Measurements from ENCODE around the gene MYO1A. TPM values are rescaled to one million over a fixed set of nuclear protein-coding genes. Genes with fewer than 3 reads are reported as not detected.
"Not testable (repeated sequence)": the region's sequence is repeated elsewhere in the genome, so short reads cannot be mapped to it uniquely, and the experiment has no call there.

Gene MYO1A
- total RNA-seq, 1 donor from 2014 or later, result 1.7 TPM

- Mint-ChIP-seq H3K9me3 (no peaks in the 10 kb centered on the region), H3K36me3 (ENCODE audit: low read depth) (no peaks in the 10 kb centered on the region), H3K27me3 (no peaks in the 10 kb centered on the region), H3K27ac (no peak overlapping the region), H3K4me3 (no peak overlapping the region), H3K4me1 (peaks cover 32% of the 10 kb centered on the region)
- intact Hi-C loops (cut with micrococcal nuclease), result no loop called here
- no peak for DNase-seq
Measured at GRCh38 chr12:57029457-57029856, 20.5 kb downstream of the MYO1A start.

GRCh38 chr12:57027805-57028153 is 22.1 kb downstream of the MYO1A start:
- Mint-ChIP-seq H3K4me3 (no peak overlapping the region), H3K27ac (peak overlapping the region; percentile 39), H3K36me3 (ENCODE audit: low read depth) (no peaks in the 10 kb centered on the region), H3K9me3 (no peaks in the 10 kb centered on the region), H3K27me3 (no peaks in the 10 kb centered on the region), H3K4me1 (peaks cover 32% of the 10 kb centered on the region)
- no peak for DNase-seq
- intact Hi-C loops (cut with micrococcal nuclease), result no loop called here

- H3K27me3 Mint-ChIP-seq, result no peaks in the 10 kb centered on the region
- intact Hi-C loops (cut with micrococcal nuclease), result no loop called here
- H3K36me3 Mint-ChIP-seq (ENCODE audit: low read depth), result no peaks in the 10 kb centered on the region
- no peak for DNase-seq
- H3K4me3 Mint-ChIP-seq, result peak overlapping the region; percentile 2
- no peaks in the 10 kb centered on the region for H3K9me3 Mint-ChIP-seq
- H3K4me1 Mint-ChIP-seq, result peaks cover 32% of the 10 kb centered on the region
- H3K27ac Mint-ChIP-seq, result peak overlapping the region; percentile 39
Measured at GRCh38 chr12:57027011-57027804, 22.7 kb downstream of the MYO1A start.

GRCh38 chr12:57025196-57025595 is 24.7 kb downstream of the MYO1A start:
- intact Hi-C loops (cut with micrococcal nuclease), result no loop called here
- H3K9me3 Mint-ChIP-seq, result no peaks in the 10 kb centered on the region
- no peak overlapping the region for H3K4me3 Mint-ChIP-seq
- peaks cover 20% of the 10 kb centered on the region for H3K4me1 Mint-ChIP-seq
- no peak overlapping the region for H3K27ac Mint-ChIP-seq
- H3K36me3 Mint-ChIP-seq (ENCODE audit: low read depth), result no peaks in the 10 kb centered on the region
- H3K27me3 Mint-ChIP-seq, result no peaks in the 10 kb centered on the region
- no peak for DNase-seq

- H3K27ac Mint-ChIP-seq; H3K36me3 Mint-ChIP-seq (ENCODE audit: low read depth); H3K4me3 Mint-ChIP-seq; H3K9me3 Mint-ChIP-seq; H3K27me3 Mint-ChIP-seq; intact Hi-C loops (cut with micrococcal nuclease); DNase-seq: not testable (repeated sequence)
- peaks cover 14% of the 10 kb centered on the region for H3K4me1 Mint-ChIP-seq
Measured at GRCh38 chr12:57022324-57022723, 27.6 kb downstream of the MYO1A start.

- Mint-ChIP-seq H3K27ac (no peak overlapping the region), H3K27me3 (peaks cover 2% of the 10 kb centered on the region)
- intact Hi-C loops (cut with micrococcal nuclease), result no loop called here
Measured at GRCh38 chr12:57019983-57020719, 29.8 kb downstream of the MYO1A start.

GRCh38 chr12:57018906-57019305 is 31.0 kb downstream of the MYO1A start:
- peaks cover 12% of the 10 kb centered on the region for H3K27me3 Mint-ChIP-seq
- no peak overlapping the region for H3K27ac Mint-ChIP-seq
- intact Hi-C loops (cut with micrococcal nuclease), result no loop called here
- no peak for DNase-seq
- H3K4me1 Mint-ChIP-seq, result peaks cover 3% of the 10 kb centered on the region
- H3K36me3 Mint-ChIP-seq (ENCODE audit: low read depth), result no peaks in the 10 kb centered on the region
- H3K4me3 Mint-ChIP-seq, result no peak overlapping the region
- H3K9me3 Mint-ChIP-seq, result no peaks in the 10 kb centered on the region

More at GRCh38 chr12:57019983-57020719, 29.8 kb downstream of the MYO1A start:
- Mint-ChIP-seq H3K4me3 (no peak overlapping the region), H3K9me3 (no peaks in the 10 kb centered on the region), H3K36me3 (ENCODE audit: low read depth) (no peaks in the 10 kb centered on the region), H3K4me1 (peaks cover 3% of the 10 kb centered on the region)
- DNase-seq, result no peak

- H3K4me1 Mint-ChIP-seq; H3K27ac Mint-ChIP-seq; H3K36me3 Mint-ChIP-seq (ENCODE audit: low read depth); H3K4me3 Mint-ChIP-seq; H3K9me3 Mint-ChIP-seq; intact Hi-C loops (cut with micrococcal nuclease); DNase-seq: not testable (repeated sequence)
- peaks cover 17% of the 10 kb centered on the region for H3K27me3 Mint-ChIP-seq
Measured at GRCh38 chr12:57018353-57018752, 31.6 kb downstream of the MYO1A start.

- Mint-ChIP-seq H3K4me3 (no peak within 1 kb of the TSS), H3K4me1 (peaks cover 16% of the 10 kb centered on the region), H3K36me3 (ENCODE audit: low read depth) (no peaks in the 10 kb centered on the region), H3K27me3 (peaks cover 17% of the 10 kb centered on the region), H3K9me3 (no peaks in the 10 kb centered on the region), H3K27ac (no peak within 1 kb of the TSS)
- intact Hi-C loops (cut with micrococcal nuclease), result no loop called here
- no peak for DNase-seq
Measured at GRCh38 chr12:57016348-57016747, 33.6 kb downstream of the MYO1A start, which contains the start of gene TAC3. Gene TAC3, minus strand, starts transcription at chr12:57016529. Its CDS starts 732 bp downstream, at chr12:57015797.

- peaks cover 17% of the 10 kb centered on the region for H3K27me3 Mint-ChIP-seq
- no peaks in the 10 kb centered on the region for H3K36me3 Mint-ChIP-seq (ENCODE audit: low read depth)
- H3K27ac Mint-ChIP-seq, result peak overlapping the region; percentile 2
- no peak overlapping the region for H3K4me3 Mint-ChIP-seq
- H3K4me1 Mint-ChIP-seq, result peaks cover 26% of the 10 kb centered on the region
- no peaks in the 10 kb centered on the region for H3K9me3 Mint-ChIP-seq
- no peak for DNase-seq
- intact Hi-C loops (cut with micrococcal nuclease), result loop anchor here (5.0 kb wide), 1 partner anchor 34 kb away; no protein-coding TSS in a partner anchor
Measured at GRCh38 chr12:57012600-57013465, 37.1 kb downstream of the MYO1A start.

- peak; percentile 79 for DNase-seq
- Mint-ChIP-seq H3K27ac (peak overlapping the region; percentile 52), H3K9me3 (no peaks in the 10 kb centered on the region), H3K36me3 (ENCODE audit: low read depth) (peaks cover under 1% of the 10 kb centered on the region), H3K4me1 (peaks cover 35% of the 10 kb centered on the region), H3K27me3 (peaks cover 17% of the 10 kb centered on the region), H3K4me3 (peak overlapping the region; percentile 48)
- intact Hi-C loops (cut with micrococcal nuclease), result loop anchor here (5.0 kb wide), 1 partner anchor 36 kb away; no protein-coding TSS in a partner anchor
Measured at GRCh38 chr12:57011438-57012424, 38.2 kb downstream of the MYO1A start.

- Mint-ChIP-seq H3K9me3 (no peaks in the 10 kb centered on the region), H3K36me3 (ENCODE audit: low read depth) (peaks cover 3% of the 10 kb centered on the region), H3K4me3 (no peak overlapping the region), H3K27ac (no peak overlapping the region), H3K27me3 (peaks cover 17% of the 10 kb centered on the region), H3K4me1 (peaks cover 36% of the 10 kb centered on the region)
- intact Hi-C loops (cut with micrococcal nuclease), result loop anchor here (5.0 kb wide), 1 partner anchor 37 kb away; no protein-coding TSS in a partner anchor
- no peak for DNase-seq
Measured at GRCh38 chr12:57010627-57011247, 39.2 kb downstream of the MYO1A start.

Measured in activated CD4-positive, alpha-beta T cell treated with anti-CD3 and anti-CD28 coated beads, Interleukin-2, amount 10 ng/mL, durations not matched to agents 24 days and 14 days (primary cell).